ENCODE measurements around the gene PIGS. TPM values are rescaled to one million over a fixed set of nuclear protein-coding genes. Genes with fewer than 3 reads are reported as not detected.

The PIGS gene
- total and polyA plus RNA-seq, 8 donors: 14.7 to 105 (median 28.9) TPM

DNA sequence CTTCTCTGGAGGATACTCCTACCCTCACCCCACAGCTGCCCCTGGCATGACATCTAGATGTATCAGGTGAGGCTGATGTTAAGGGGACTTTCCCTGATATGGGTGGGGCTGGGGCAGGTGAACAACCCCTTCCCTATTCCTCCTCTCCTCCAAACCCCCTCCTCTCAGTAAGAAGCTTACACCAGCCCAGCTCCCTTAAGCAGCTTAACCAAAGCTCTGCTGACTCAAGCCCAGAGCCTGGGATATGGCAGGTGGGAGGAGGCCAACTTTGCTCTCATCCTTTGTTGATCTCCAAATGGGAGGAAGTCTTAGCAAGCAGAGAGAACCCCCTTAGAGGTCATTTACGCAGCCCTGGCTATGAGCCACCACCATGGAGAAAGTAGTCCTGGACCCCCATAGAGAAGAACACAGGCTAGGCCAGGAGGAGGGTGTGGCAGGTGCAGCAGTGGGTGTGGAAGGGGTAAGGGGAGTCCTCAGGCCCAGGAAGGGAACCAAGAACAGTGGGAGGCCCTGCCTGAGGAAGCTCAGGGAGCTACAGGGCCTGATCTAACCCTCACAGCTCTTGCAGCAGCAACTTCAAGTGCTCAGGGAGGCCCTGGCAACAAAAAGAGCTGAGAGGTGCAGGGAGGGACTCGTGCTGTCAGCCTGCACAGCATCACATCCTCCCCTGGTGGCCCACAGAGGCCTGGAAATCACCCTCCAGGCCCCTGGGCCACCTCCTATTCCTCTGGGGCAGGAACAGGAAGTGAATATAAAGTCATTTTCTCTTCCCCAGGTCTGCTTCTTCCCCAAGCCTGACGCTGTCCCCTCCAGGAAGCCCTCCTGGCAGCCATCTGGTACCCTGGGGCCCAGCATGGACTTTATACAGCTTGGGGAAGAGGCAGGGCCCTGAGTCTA lies 21.8 kb downstream of the PIGS start:
- peaks cover 14 to 31% (median 27%) of the 10 kb centered on the region in 4 donors for H3K36me3 ChIP-seq
- intact Hi-C loops (cut with DNase I; ENCODE audit: low total_unique reads): no loop called here
- H3K9me3 ChIP-seq: no peaks in the 10 kb centered on the region
- TF ChIP-seq, protein P1, sequence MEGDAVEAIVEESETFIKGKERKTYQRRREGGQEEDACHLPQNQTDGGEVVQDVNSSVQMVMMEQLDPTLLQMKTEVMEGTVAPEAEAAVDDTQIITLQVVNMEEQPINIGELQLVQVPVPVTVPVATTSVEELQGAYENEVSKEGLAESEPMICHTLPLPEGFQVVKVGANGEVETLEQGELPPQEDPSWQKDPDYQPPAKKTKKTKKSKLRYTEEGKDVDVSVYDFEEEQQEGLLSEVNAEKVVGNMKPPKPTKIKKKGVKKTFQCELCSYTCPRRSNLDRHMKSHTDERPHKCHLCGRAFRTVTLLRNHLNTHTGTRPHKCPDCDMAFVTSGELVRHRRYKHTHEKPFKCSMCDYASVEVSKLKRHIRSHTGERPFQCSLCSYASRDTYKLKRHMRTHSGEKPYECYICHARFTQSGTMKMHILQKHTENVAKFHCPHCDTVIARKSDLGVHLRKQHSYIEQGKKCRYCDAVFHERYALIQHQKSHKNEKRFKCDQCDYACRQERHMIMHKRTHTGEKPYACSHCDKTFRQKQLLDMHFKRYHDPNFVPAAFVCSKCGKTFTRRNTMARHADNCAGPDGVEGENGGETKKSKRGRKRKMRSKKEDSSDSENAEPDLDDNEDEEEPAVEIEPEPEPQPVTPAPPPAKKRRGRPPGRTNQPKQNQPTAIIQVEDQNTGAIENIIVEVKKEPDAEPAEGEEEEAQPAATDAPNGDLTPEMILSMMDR (IDR thresholded peaks at IDR 0.05): no peak
- TF ChIP-seq POLR2AphosphoS5 (IDR thresholded peaks at IDR 0.05) (no peak), POLR2A (IDR thresholded peaks at IDR 0.05) (no peak), EP300 (IDR thresholded peaks at IDR 0.05) (no peak)
- no peak overlapping the region for H3K27ac ChIP-seq
- no peaks in the 10 kb centered on the region for H3K27me3 ChIP-seq
- H3K4me3 ChIP-seq: no peak overlapping the region
- 63 to 85% (median 81%) methylated on average over 3 of the region's 3 CpGs for WGBS, 5 donors
- DNase-seq: peak in 1 of 2 donors; percentile 55
- peaks cover 10 to 54% (median 45%) of the 10 kb centered on the region in 4 donors for H3K4me1 ChIP-seq

GRCh38 chr17:28548417-28549130 lies 22.8 kb downstream of the PIGS start:
- H3K4me3 ChIP-seq: no peak overlapping the region
- 74 to 92% (median 91%) methylated on average over 5 to 6 of the region's 6 CpGs for WGBS, 5 donors
- no peak for DNase-seq
- no peak overlapping the region for H3K27ac ChIP-seq
- TF ChIP-seq EP300 (IDR thresholded peaks at IDR 0.05) (no peak), POLR2AphosphoS5 (IDR thresholded peaks at IDR 0.05) (no peak), POLR2A (IDR thresholded peaks at IDR 0.05) (no peak)
- TF ChIP-seq, protein P1 (IDR thresholded peaks at IDR 0.05): no peak
- intact Hi-C loops (cut with DNase I; ENCODE audit: low total_unique reads): no loop called here
- no peaks in the 10 kb centered on the region for H3K9me3 ChIP-seq
- no peaks in the 10 kb centered on the region for H3K27me3 ChIP-seq
- peaks cover 7 to 51% (median 41%) of the 10 kb centered on the region in 4 donors for H3K4me1 ChIP-seq
- H3K36me3 ChIP-seq: peaks cover 5 to 22% (median 18%) of the 10 kb centered on the region in 4 donors

GRCh38 chr17:28547623-28548416 lies 23.5 kb downstream of the PIGS start:
- Histone ChIP-seq H3K27ac (peak overlapping the region in 2 of 5 donors; percentile 47 to 55), H3K4me1 (peaks cover 6 to 43% (median 36%) of the 10 kb centered on the region in 4 donors), H3K4me3 (no peak overlapping the region), H3K36me3 (peaks cover 4 to 18% (median 15%) of the 10 kb centered on the region in 4 donors), H3K27me3 (no peaks in the 10 kb centered on the region), H3K9me3 (no peaks in the 10 kb centered on the region)
- DNase-seq: peak; percentile 83 to 84
- TF ChIP-seq EP300 (IDR thresholded peaks at IDR 0.05) (no peak), POLR2AphosphoS5 (IDR thresholded peaks at IDR 0.05) (peak in 1 of 3 donors; percentile 21), POLR2A (IDR thresholded peaks at IDR 0.05) (no peak)
- TF ChIP-seq, protein P1 (IDR thresholded peaks at IDR 0.05): peak in 6 of 7 experiments; percentile 15 to 95 (median 84)
- WGBS, 5 donors: 66 to 87% (median 72%) methylated on average over 21 to 26 of the region's 26 CpGs
- intact Hi-C loops (cut with DNase I; ENCODE audit: low total_unique reads): no loop called here
